Hematopoietic multipotent progenitor cell treated with erythropoietin and hydrocortisone succinate and interleukin-3 and kit ligand, for 15 days (in vitro differentiated cells): ENCODE results near the gene GAPVD1.
"Not testable (repeated sequence)": the region's sequence is repeated elsewhere in the genome, so short reads cannot be mapped to it uniquely, and the experiment has no call there.

Source experiments
- DNase-seq: peaks from one replicate; pipeline ENCODE4 v3.0.0-alpha.2; 2015; ENCODE audit warnings: low spot score

The GAPVD1 gene

DNA sequence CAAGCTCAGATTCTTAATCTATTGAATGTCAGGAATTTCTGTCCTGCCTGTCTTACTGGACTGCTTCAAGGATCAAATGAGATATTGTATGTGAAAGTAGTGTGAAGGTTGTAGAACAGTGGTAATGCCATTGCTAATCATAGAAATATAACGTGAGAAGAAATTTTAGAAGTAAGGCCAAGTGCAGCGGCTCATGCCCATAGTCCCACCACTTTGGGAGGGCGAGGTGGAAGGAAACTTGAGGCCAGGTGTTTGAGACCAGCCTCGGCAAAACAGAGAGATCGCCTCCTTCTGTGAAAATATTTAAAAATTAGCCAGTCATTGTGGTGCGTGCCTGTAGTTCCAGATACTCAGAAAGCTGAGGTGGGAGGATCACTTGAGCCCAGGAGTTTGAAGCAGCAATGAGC, 15.4 kb upstream of the GAPVD1 start:
- no peak for DNase-seq

DNA sequence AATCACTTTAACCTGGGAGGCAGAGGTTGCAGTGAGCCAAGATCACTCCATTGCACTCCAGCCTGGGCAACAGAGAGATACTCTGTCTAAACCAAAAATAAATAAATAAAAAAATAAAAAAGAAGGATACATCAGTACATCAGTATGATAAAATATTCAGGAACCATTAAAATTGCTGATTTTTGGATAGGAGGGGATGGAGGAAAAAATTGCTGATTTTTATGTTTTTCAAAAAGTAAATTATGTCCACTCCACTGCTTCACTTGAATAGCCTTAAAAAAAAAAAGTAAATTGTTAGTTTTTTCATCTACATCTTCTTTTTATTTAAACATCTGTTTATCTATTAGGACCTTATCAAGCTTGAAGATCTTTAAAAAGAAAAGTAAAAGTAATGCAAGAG, 7.4 kb upstream of the GAPVD1 start:
- no peak for DNase-seq

DNA sequence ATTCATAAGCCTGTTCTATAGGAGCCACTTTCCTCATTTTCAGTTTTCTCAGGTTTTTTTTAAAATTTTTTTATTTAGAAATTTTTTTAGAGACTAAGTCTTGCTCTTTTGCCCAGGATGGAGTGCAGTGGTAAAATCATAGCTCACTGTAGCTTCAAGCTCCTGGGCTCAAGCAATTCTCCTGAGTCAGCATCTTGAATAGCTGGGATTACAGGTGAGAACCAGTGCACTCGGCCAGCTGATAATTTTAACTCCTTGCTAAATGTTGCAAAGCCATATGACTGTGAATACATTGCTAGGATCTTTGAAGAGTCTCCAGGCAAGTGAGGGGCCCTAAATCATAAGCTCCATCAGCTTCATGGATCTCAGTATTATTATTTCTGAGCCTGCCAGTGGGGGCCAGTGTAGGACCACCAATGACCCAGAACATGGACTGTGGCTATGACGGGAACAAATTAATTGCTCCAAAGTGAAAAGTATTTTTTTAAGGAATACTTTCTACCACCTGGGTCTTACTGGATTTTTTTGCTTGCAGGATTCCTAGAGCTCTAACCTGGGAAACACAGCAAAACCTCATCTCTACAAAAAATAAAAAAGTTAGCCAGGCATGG, 5.7 kb upstream of the GAPVD1 start:
- peak; percentile 65 for DNase-seq

DNA sequence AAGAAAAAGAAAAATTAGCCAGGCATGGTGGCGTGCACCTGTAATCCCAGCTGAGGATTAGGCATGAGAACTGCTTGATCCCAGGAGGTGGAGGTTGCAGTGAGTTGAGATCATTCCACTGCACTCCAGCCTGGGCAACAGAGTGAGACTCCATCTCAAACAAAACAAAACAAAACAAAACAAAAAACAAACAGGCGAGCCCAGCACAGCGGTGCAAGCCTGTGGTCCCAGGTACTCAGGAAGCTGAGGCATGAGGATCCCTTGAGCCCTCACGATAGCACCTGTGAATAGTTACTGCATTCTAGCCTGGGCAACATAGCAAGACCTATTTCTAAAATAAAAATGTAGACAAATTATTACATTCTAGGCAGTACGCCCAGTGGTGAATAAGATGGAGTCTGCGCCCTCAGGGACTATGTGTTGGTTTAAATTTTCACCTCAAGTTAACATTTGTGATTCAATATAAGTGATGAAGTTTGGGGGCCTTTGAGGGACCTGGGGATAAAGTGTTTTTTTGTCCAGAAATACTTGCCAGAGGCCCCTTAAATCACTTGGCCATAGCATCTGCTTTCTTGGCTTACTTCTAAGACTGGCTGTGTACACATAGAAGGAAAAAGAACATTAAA, 3.4 kb upstream of the GAPVD1 start:
- no peak for DNase-seq

DNA sequence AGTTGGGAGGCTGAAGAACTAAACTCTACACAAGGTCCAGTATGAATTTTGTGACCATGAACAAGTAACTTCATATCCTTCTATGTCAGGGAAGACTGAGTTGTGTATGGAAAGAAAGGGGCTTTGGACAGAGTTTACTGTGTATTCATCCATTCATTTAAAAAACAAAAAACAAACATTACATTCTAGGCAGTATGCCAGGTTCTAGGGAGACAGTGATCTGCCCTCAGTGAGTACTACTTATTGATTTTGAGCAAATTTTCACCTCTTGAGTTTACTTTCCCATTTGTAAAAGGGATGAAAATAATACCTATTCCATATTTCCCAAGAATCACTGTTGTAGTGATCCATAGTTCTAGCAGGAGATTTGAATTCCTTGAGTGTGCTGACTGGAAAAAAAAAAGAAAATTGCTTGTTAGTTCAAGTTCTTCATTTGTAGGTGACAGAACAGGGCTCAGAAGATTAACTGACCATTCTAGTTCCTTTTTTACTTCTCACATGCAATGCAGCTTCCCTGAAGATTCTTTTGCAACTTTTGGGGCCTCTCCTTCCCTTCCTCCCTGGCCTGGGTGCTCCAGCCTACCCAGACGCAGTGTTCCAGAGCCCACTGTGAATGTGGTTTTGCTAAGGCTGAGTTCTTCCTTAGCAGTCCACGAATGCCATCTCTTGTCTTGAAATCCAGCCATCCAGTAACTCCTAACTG, 2.6 kb upstream of the GAPVD1 start:
- no peak for DNase-seq

DNA sequence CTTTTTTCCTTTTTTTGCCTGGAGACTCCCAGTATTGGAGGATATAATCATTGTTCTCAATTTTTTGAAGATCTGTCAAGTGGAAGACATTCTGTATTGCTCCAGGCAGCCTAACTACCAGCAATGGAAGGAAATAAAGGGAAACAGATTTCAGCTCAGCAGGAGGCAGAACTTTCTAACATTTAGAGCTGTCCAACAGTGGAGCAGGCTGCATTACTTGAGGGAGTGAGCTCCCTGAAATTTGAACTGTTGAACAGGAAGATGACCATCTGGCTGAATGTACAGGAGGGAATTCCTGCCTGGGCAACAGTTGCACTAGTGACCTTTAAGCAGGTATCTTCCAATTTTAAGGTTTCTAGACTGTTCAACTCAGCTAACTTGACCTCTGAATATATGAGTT, 1.1 kb upstream of the GAPVD1 start:
- no peak for DNase-seq

DNA sequence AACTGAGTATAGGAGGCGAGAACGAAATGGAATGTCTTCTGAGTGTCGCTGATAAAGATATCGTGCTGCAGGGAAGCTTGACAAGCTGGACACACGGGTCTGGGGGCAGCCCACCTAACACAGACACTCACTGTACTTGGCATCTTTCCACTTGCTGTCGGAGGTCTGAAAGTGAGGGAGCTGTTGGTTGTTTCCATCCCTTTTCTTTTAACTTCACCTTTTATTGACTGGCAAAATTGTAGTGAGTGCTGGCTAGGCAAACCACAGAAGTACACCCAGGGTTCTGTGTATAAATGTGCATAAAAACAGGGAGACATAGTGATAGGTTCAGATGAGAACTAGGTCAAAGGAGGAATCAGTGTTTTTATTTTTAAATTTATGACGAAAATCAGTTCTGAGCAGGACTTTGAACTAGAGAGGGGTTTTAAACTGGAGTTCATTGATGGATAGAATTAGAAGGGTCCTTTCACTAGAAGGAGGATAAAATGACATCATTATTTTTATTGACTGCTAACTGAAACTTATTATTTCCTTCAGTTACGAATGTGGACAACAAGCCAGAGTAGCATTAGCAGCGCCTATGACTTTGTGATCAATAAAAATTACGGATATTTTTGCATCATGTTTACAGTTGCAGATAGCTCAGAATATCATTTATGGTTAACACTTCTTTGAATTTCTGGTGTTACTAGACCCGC, 817 bp downstream of the GAPVD1 start:
- DNase-seq, result peak; percentile 61

DNA sequence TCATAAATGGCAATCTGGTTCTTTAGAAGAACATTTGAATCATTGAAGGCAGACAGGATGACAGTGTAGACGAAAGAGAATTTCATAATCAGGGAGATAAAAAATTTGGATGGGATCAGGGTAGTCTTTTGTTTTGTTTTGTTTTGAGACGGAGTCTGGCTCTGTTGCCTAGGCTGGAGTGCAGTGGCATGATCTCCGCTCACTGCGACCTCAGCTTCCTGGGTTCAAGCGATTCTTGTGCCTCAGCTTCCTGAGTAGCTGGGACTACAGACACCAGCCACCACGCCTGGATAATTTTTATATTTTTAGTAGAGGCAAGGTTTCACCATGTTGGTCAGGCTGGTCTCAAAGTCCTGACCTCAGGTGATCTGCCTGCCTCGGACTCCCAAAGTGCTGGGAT, 2.4 kb downstream of the GAPVD1 start:
- DNase-seq, result not testable (repeated sequence)

DNA sequence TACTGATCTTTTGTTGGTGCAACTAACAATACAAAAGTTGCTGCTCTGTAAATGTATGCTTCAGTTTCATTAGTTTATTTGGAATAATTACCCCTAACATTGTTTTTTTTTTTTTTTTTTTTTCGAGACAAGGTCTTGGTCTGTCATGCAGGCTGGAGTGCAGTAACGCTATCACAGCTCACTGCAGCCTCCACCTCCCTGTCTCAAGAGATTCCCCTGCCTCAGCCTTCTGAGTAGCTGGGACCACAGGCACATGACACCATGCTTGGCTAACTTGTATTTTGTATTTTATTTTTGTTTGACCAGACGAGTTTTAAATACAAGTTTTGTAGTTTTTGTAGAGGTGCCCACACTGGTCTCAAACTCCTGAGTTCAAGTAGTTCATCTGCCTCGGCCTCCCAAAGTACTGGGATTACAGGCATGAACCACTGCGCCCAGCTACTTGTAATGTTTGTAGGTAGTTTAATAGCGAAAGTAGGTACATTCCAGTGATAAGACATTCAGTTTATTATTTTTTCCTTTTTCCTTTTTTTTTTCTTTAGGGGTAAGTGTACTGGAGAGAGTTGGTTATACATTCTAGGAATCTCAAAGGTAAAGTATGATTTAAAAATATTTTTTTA, 6.9 kb downstream of the GAPVD1 start:
- no peak for DNase-seq

DNA sequence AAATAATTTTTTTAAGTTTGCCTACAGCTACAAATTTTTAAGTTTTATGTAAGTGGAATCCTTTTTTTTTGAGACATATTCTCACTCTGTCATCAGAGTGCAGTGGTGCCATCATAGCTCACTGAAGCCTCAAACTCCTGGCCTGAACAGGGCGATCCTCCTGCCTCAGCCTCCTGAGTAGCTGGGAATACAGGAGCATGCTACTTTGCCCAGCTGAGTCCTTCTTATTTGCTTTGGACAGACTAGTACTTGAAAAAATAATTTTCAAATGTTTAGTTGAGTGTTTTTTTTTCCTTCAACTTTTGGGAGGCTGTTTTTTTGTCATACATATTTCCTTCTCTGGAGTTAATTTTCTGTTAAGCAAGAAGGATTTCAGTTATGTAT, 7.4 kb downstream of the GAPVD1 start:
- DNase-seq, result no peak

DNA sequence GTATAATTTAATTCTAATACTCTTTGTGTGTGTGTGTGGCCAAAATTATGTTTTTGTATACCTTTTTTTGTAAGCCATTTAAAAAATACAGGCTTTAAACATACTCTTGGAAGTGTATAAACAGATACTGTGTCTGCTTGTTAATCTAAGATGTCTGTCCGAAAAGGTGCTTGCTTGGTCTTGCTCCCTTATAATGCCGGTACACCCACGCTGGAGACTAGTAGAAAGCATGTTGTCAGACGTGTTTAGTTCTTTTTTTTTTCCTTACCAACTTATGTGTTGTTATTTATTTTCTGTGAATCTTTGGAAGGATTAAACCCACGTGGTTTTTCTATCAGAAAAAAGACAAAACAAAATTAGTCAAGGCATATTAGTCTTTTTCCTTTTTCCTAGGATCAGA, 9.5 kb downstream of the GAPVD1 start:
- no peak for DNase-seq

DNA sequence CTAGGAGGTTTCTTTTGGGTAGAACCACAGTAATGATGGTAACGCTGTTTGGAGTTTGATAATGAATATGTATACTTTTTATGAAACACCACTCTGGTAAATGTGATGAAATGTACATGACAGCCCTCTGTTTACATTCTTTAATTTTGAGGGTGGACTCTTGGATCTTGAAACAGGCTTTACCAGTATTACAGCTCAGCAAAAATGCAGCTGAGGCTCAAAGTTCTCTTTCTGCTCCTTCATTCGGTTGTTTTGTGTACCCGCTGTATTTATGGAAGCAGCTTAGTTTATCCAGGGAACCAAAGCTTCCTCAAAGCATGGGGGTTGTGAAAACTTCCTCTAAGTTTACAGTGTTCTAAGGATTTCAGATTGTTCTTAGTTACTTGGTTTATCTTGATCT, 11.1 kb downstream of the GAPVD1 start:
- DNase-seq, result peak; percentile 7

DNA sequence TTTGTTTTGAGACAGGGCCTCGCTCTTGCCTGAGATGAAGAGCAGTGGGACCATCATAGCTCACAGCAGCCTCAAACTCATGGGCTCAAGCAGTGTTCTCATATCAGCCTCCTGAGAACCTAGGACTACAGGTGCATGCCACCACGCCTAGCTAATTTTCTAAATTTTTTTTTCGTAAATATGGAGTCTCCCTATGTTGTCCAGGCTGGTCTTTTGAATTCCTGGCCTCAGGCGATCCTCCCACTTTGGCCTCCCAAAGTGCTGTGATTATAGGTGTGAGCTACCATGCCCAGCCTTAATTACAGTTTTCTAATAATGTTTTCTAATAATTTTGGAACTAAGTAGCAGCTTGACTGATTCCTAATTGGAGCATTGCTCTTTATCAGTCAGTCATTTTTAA, 15.1 kb downstream of the GAPVD1 start:
- no peak for DNase-seq

DNA sequence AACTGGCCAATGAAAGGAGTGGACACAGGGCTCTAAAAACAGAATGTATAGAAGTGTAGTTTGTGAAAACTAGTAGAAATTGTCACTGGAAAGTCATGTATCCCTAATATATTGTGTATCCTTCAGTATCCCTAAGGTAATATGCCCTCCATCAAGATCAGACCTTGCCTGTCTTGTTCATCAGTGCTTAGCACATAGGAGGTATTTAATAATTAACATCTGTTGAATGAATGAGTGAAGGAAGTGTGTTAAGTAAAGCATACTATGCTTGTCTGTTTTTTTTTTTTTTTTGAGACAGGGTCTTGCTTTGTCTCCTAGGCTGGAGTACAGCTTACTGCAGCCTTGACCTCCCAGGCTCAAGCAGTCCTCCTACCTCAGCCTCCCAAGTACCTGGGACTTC, 15.8 kb downstream of the GAPVD1 start:
- no peak for DNase-seq

DNA sequence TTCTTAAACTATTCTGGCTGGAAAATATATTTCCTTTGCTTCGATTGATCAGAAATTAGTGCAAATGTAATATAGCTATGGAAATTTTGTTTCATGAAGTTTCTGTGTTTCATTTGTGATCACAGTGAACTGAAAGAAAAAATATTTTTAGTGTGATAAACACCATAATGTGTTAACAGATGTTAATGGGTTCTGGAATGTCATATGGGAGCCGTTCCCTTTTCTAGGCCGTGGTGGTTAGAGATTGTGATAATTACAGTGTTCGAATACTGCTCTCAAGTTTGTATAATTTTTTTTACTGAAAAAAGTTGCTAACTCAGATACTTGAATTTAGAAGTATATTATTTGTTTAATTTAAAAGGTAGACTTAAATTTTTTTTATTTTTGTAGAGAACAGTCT, 19.3 kb downstream of the GAPVD1 start:
- no peak for DNase-seq

DNA sequence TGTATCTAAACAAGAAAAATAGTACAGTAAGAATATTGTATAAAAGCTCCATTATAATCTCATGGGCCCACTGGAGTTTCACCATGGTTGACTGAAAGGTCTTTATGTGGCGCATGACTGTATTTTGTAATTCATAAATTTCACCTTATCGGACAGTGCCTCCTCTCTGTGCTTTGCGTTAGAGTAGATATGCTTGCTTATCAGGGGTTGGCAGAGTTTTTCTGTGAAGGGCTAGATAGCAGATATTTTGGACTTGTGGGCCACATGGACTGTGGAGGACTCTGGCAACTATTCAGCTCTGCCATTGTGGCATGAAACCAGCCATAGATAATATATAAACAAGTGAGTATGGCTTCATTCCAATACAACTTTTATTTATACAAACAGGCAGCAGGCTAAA, 23.2 kb downstream of the GAPVD1 start:
- DNase-seq, result peak; percentile 98

DNA sequence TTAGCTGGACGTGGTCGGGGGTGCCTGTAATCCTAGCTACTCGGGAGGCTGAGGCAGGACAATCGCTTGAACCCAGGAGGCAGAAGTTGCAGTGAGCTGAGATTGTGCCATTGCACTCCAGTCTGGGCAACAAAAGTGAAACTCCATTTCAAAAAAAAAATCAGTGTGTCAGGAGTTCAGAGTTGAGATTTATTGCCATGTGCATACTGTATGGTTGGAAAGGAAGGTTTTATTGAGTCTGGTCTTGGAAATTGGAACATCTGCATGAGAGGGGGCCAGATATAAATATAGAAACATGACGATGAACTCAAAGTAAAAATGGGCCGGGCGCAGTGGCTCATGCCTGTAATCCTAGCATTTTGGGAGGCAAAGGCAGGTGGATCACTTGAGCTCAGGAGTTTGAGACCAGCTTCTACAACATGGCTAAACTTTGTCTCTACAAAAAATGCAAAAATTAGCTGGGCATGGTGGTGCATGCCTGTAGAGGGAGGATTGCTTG, 25.4 kb downstream of the GAPVD1 start:
- DNase-seq, result not testable (repeated sequence)

DNA sequence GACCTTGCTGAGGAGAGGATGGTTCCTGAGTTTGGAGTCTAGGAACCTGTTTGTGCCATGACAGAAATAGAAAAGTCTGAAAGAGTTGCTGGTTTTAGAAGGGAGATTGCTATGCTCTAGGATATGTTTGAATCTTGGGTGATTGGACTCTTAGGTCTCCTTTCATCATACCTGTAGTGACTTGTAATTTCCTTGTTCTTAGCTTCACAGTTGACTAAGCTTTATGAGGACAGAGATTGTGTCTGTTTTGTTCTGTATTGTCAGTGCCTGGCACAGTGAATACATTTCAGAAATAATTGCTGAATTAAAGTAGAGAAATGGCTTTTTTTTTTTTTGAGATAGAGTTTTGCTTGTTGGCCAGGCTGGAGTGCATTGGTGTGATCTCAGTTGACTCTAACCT, 31.5 kb downstream of the GAPVD1 start:
- no peak for DNase-seq

DNA sequence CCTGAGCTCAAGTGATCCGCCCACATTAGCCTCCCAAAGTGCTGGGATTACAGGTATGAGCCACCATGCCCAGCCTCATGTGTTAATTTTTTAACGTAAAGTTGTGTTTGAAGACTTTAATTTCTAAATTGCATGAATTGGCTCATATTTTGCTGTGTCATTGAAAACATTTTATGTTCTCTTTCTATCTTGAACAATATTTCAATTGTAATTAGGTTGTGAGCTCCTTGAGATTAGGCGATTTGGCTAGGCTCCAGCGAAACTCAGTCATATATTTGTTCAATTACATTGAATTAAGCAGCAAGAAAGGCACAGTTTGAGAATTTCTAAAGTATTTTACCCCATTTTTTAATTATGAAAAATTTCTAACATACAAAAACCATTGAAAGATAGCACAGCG, 34.0 kb downstream of the GAPVD1 start:
- peak; percentile 46 for DNase-seq

DNA sequence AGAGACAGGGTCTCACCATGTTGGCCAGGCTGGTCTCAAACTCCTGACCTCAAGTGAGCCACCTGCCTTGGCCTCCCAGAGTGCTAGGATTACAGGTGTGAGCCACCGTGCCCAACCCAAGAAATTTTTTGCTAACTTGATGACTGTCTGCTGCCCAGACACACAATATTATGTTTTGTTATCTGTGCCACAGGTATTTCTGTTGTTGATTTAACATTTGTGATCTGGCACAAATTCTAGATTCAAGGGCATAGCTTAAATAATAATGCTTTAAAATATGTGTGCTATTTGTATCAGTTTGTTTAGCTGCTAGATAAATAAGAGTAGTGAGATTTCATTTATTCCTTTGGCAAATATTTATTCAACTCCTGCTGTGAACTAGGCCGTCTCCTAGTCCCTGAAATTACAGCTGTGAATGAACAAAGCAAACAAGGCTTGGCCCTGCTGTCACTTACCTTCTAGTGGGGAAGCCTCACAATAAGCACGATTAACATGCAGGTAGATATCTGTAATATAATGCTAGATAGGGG, 35.3 kb downstream of the GAPVD1 start:
- DNase-seq, result no peak

DNA sequence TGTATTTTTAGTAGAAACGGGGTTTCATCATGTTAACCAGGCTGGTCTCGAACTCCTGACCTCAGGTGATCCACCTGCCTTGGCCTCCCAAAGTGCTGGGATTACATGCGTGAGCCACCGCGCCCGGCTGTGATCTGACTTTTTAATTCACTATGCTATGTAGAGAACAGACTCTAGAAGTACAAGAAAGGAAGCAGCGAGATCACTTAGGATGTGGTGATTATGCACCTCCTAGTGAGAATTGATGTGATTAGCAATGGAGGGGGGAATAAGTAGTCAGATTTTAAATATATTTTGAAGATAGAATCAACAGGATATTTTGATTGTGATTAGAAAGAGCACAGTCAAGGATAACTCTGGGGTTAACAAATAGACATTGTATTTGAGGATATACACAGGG, 36.3 kb downstream of the GAPVD1 start:
- no peak for DNase-seq

DNA sequence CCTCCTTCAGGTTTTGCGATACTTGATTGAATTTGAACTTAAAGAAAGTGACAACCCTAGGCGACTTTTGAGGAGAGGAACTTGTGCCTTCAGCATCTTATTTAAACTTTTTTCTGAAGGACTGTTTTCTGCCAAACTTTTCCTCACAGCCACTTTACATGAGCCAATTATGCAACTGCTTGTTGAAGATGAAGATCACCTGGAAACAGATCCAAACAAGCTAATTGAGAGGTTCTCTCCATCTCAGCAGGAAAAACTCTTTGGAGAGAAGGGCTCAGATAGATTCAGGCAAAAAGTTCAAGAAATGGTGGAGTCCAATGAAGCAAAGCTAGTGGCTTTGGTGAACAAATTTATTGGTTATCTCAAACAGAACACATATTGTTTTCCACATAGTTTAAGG, 40.6 kb downstream of the GAPVD1 start:
- no peak for DNase-seq
